Measurements from ENCODE around the gene OTOGL.
"Not testable (repeated sequence)": the region's sequence is repeated elsewhere in the genome, so short reads cannot be mapped to it uniquely, and the experiment has no call there.

The OTOGL gene

DNA sequence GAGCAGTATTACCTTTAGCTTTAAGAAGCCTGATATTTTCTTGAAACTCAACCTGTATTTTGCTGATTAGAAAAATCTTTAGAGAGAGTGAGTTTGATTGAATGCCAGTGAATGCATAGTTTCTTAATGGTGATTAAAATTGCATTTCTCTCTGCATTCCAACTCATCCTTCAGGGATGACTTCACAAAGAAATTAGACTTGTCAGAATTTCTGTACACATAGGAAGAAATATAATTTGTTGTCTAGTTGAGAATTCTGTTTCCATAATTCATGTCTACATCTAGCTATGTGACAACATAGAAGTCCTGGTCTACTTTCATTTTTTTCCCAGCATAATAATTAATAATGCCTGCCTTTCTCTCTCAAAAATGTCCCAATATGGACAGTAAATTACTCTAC, 136.6 kb downstream of the OTOGL start:
- no peaks in the 10 kb centered on the region for H3K27me3 ChIP-seq
- H3K4me1 ChIP-seq = no peaks in the 10 kb centered on the region
- TF ChIP-seq, protein P1, sequence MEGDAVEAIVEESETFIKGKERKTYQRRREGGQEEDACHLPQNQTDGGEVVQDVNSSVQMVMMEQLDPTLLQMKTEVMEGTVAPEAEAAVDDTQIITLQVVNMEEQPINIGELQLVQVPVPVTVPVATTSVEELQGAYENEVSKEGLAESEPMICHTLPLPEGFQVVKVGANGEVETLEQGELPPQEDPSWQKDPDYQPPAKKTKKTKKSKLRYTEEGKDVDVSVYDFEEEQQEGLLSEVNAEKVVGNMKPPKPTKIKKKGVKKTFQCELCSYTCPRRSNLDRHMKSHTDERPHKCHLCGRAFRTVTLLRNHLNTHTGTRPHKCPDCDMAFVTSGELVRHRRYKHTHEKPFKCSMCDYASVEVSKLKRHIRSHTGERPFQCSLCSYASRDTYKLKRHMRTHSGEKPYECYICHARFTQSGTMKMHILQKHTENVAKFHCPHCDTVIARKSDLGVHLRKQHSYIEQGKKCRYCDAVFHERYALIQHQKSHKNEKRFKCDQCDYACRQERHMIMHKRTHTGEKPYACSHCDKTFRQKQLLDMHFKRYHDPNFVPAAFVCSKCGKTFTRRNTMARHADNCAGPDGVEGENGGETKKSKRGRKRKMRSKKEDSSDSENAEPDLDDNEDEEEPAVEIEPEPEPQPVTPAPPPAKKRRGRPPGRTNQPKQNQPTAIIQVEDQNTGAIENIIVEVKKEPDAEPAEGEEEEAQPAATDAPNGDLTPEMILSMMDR (IDR thresholded peaks at IDR 0.05; ENCODE audit: low read depth, low read length) = no peak
- no peaks in the 10 kb centered on the region for H3K36me3 ChIP-seq
- no peaks in the 10 kb centered on the region for H3K9me3 ChIP-seq
- no peak for DNase-seq
- no peak overlapping the region for H3K4me3 ChIP-seq (ENCODE audit: low read depth, low read length)

DNA sequence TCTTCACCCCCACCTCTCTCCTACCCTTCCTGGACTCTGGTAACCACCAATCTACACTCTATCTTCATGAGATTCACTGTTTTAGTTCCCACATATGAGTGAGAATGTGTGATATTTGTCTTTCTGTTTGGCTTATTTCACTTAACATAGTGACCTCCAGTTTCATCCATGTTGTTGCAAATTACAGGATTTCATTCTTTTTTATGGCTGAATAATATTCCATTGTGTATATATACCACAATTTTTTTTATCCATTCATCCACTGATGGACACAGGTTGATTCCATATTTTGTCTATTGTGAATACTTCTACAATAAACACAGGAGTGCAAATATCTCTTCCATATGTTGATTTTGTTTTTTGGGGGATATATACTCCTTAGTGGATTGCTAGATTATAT, 140.5 kb downstream of the OTOGL start:
- H3K4me3 ChIP-seq (ENCODE audit: low read depth, low read length) = no peak overlapping the region
- no peaks in the 10 kb centered on the region for H3K9me3 ChIP-seq
- no peak for DNase-seq
- H3K36me3 ChIP-seq = no peaks in the 10 kb centered on the region
- TF ChIP-seq, protein P1 (IDR thresholded peaks at IDR 0.05; ENCODE audit: low read depth, low read length) = no peak
- H3K27me3 ChIP-seq = no peaks in the 10 kb centered on the region
- H3K4me1 ChIP-seq = no peaks in the 10 kb centered on the region

DNA sequence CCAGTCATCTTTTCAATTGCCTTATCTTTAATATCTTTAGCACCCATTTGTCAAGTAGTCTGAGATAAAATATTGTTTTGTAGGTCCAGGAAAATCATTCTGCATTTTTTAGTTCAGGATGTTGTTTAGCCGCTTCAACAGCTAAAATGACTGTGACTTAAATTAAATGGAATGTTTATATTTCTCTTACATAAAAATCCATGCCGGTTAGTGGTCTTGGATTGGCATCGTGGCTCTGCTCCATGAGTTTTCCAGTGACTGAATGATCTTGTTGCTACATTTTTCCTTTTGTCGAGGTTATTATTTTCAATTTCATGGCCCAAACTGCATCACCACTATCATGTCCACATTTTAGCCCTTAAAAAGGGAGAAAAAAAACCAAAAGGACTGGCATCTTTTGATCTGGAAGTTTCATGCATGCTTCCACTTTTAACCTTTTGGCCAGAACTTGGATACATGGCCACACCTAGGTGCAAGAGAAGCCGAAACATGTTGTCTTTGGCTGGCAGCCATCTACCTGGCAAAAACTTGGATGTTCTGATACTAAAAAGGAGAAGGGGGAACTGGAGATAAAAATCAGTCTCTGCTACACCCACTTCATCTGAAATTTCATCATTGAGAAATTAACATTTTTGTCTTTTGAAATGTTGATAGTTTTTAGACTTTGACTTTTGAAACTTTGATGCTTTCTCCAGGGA, 142.4 kb downstream of the OTOGL start:
- TF ChIP-seq, protein P1 (IDR thresholded peaks at IDR 0.05; ENCODE audit: low read depth, low read length) = no peak
- H3K9me3 ChIP-seq = no peaks in the 10 kb centered on the region
- H3K36me3 ChIP-seq = no peaks in the 10 kb centered on the region
- no peaks in the 10 kb centered on the region for H3K27me3 ChIP-seq
- H3K4me3 ChIP-seq (ENCODE audit: low read depth, low read length) = no peak overlapping the region
- no peak for DNase-seq
- H3K4me1 ChIP-seq = no peaks in the 10 kb centered on the region

DNA sequence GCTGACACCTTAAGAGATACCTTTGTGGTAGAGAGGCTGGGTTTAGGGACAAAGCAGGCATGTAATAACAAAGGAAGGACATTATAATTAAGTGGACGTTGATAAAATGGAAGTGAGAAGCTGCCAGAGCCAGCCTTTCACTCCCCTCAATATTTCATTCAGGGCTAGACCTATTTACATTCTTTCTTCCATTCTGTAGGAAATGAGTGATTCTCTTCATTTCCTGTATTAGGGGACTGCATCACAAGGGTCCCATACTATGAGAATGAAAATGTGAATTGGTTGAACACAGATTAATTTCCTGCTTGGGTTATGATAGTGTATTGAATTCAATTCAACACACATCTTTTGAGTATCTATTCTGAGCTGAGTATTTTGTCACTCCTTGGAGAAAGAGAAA, 143.0 kb downstream of the OTOGL start:
- no peaks in the 10 kb centered on the region for H3K36me3 ChIP-seq
- no peaks in the 10 kb centered on the region for H3K27me3 ChIP-seq
- no peak for DNase-seq
- TF ChIP-seq, protein P1 (IDR thresholded peaks at IDR 0.05; ENCODE audit: low read depth, low read length) = no peak
- H3K4me1 ChIP-seq = no peaks in the 10 kb centered on the region
- H3K9me3 ChIP-seq = no peaks in the 10 kb centered on the region
- H3K4me3 ChIP-seq (ENCODE audit: low read depth, low read length) = no peak overlapping the region

DNA sequence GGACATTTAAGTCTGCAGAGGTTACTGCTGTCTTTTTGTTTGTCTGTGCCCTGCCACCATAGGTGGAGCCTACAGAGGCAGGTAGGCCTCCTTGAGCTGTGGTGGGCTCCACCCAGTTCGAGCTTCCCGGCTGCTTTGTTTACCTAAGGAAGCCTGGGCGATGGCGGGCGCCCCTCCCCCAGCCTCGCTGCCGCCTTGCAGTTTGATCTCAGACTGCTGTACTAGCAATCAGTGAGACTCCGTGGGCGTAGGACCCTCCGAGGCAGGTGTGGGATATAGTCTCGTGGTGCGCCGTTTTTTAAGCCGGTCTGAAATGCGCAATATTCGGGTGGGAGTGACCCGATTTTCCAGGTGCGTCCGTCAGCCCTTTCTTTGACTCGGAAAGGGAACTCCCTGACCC, 150.2 kb downstream of the OTOGL start:
- H3K9me3 ChIP-seq; H3K4me1 ChIP-seq; H3K36me3 ChIP-seq; DNase-seq; H3K27me3 ChIP-seq; H3K4me3 ChIP-seq (ENCODE audit: low read depth, low read length): not testable (repeated sequence)

DNA sequence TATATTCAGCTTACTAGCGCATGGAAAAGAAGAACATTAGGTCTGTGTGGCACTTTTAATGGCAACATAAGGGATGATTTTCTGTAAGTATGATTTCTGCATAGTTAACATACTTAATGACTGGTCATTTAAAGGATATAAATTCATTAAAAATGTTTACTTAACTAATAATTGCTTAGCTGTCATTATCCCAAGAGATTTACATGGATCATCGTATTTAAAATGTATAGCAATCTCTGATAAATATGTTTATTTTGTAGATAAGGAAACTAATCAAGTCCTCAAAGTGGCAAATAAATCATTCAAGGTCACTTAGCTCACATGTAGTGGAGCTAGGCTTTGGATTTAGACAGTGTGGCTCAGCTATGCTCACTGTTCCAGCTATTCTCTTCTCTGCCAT, 158.6 kb downstream of the OTOGL start:
- DNase-seq = no peak
- TF ChIP-seq, protein P1 (IDR thresholded peaks at IDR 0.05; ENCODE audit: low read depth, low read length) = no peak
- no peaks in the 10 kb centered on the region for H3K9me3 ChIP-seq
- H3K27me3 ChIP-seq = peaks cover 3% of the 10 kb centered on the region; the same call in 1 of the 2 replicates
- H3K4me3 ChIP-seq (ENCODE audit: low read depth, low read length) = no peak overlapping the region
- H3K4me1 ChIP-seq = no peaks in the 10 kb centered on the region
- no peaks in the 10 kb centered on the region for H3K36me3 ChIP-seq
